Globus pallidus (tissue), 1 donor: ENCODE measurements around the gene PDGFA.

Experiments used
- DNase-seq: peaks from one replicate; pipeline ENCODE4 v3.0.0-alpha.2; 2015; ENCODE audit warnings: low spot score

The PDGFA gene

GRCh38 chr7:473870-474604, 45.6 kb downstream of the PDGFA start:
- DNase-seq, result no peak

- DNase-seq, result no peak
Measured at GRCh38 chr7:473211-473734, 46.4 kb downstream of the PDGFA start.

- DNase-seq, result no peak
Measured at GRCh38 chr7:472640-472957, 47.0 kb downstream of the PDGFA start.

- peak; percentile 21 for DNase-seq
Measured at GRCh38 chr7:471866-472639, 47.6 kb downstream of the PDGFA start.

- no peak for DNase-seq
Measured at GRCh38 chr7:471191-471865, 48.3 kb downstream of the PDGFA start.

GRCh38 chr7:469563-469961, 50.1 kb downstream of the PDGFA start:
- DNase-seq, result no peak

GRCh38 chr7:468681-469562, 50.7 kb downstream of the PDGFA start:
- DNase-seq, result no peak

GRCh38 chr7:467856-468545, 51.6 kb downstream of the PDGFA start:
- DNase-seq, result no peak

GRCh38 chr7:467393-467828, 52.2 kb downstream of the PDGFA start:
- no peak for DNase-seq

GRCh38 chr7:466465-467191, 53.0 kb downstream of the PDGFA start:
- no peak for DNase-seq

GRCh38 chr7:465710-466400, 53.8 kb downstream of the PDGFA start:
- no peak for DNase-seq

- no peak for DNase-seq
Measured at GRCh38 chr7:464454-465401, 54.9 kb downstream of the PDGFA start.

GRCh38 chr7:463817-464453, 55.7 kb downstream of the PDGFA start:
- no peak for DNase-seq

- DNase-seq, result no peak
Measured at GRCh38 chr7:463362-463781, 56.3 kb downstream of the PDGFA start.

GRCh38 chr7:462173-463103, 57.2 kb downstream of the PDGFA start:
- DNase-seq, result no peak

GRCh38 chr7:461453-462172, 58.0 kb downstream of the PDGFA start:
- no peak for DNase-seq

- DNase-seq, result no peak
Measured at GRCh38 chr7:461117-461452, 58.6 kb downstream of the PDGFA start.
